SK-N-SH (cell line): Measurements from ENCODE around the gene SUCLG2.

ENCODE experiments used
- CTCF ChIP-seq: fragments of 200-600 bp; sonication (generic); IDR thresholded peaks from 2 replicates; pipeline ENCODE4 v1.6.1; 2017; ENCODE audit warnings: antibody characterized with exemption, mild to moderate bottlenecking, moderate library complexity
- FOXJ3 ChIP-seq: sonication (generic); formaldehyde crosslinking; IDR thresholded peaks from 2 replicates; pipeline ENCODE4 v1.5.1; 2020; ENCODE audit warnings: mild to moderate bottlenecking, missing genetic modification reagents
- NRF1 ChIP-seq: IDR thresholded peaks from 2 replicates; pipeline ENCODE4 v1.6.1; 2012; ENCODE audit warnings: low read depth, mild to moderate bottlenecking, low read length
- USF2 ChIP-seq: fragments of 150-350 bp; IDR thresholded peaks from 2 replicates; pipeline ENCODE4 v1.6.1; 2017; ENCODE audit warnings: antibody characterized with exemption, low read length, low read depth, borderline replicate concordance
- YY1 ChIP-seq: IDR thresholded peaks from 2 replicates; pipeline ENCODE4 v1.4.0; 2012; ENCODE audit warnings: low read depth, mild to moderate bottlenecking

DNA sequence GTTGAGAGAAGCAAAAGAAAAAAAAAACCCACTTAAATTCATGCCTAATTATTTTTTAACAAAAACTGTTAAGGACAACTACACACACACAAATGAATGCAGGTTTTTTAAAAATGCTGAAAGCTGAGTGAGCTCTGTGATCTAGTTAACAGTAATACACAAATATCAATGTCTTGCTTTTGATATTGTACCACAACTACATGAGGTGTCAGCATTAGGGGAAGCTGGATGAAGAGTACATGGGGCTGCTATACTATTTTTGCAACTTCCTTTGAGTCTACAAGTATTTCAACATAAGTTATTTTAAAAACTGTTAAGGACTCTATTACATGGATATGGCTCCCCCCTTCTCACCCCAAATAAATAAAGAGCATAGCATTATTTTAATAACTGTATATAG, 44.7 kb downstream of the SUCLG2 start:
- TF ChIP-seq CTCF (no peak), USF2 (no peak), YY1 (no peak), NRF1 (no peak), FOXJ3 (CRISPR knock-in tag) (no peak)
